Measurements from ENCODE around the gene TEDC1.

GRCh38 chr14:105464501-105464900, 26.5 kb upstream of the TEDC1 start:
- no peak for TF ChIP-seq CSRNP3 (CRISPR knock-in tag; IDR thresholded peaks at IDR 0.05)
- TF ChIP-seq PATZ1 (CRISPR knock-in tag; IDR thresholded peaks at IDR 0.05; ENCODE audit: borderline replicate concordance): no peak
- no peak for TF ChIP-seq ISL1 (CRISPR knock-in tag; IDR thresholded peaks at IDR 0.05)
- TF ChIP-seq ZNF8 (CRISPR knock-in tag; IDR thresholded peaks at IDR 0.05): no peak
- no peak for TF ChIP-seq TOX (CRISPR knock-in tag; IDR thresholded peaks at IDR 0.05; ENCODE audit: borderline replicate concordance)
- no peak for TF ChIP-seq OSR1 (CRISPR knock-in tag; IDR thresholded peaks at IDR 0.05)
- no peak for TF ChIP-seq TCF4 (CRISPR knock-in tag; IDR thresholded peaks at IDR 0.05; ENCODE audit: borderline replicate concordance)
- TF ChIP-seq ZFP3 (CRISPR knock-in tag; IDR thresholded peaks at IDR 0.05): no peak
- TF ChIP-seq CSDC2 (CRISPR knock-in tag; IDR thresholded peaks at IDR 0.05): no peak
- no peak for TF ChIP-seq CREB5 (CRISPR knock-in tag; IDR thresholded peaks at IDR 0.05; ENCODE audit: low read depth)
- no peak for TF ChIP-seq TSHZ2 (CRISPR knock-in tag; IDR thresholded peaks at IDR 0.05)
- TF ChIP-seq GLIS3 (CRISPR knock-in tag; IDR thresholded peaks at IDR 0.05): no peak
- TF ChIP-seq ARNTL (CRISPR knock-in tag; IDR thresholded peaks at IDR 0.05; ENCODE audit: borderline replicate concordance, low read depth): no peak
- no peak for TF ChIP-seq ZFP30 (CRISPR knock-in tag; IDR thresholded peaks at IDR 0.05)

All from SK-N-SH treated with all-trans-retinoic acid at 6 μM for 48 hours (cell line).